Right lung (tissue), 5 donors: ENCODE results near the gene LDLRAD3. TPM values are rescaled to one million over a fixed set of nuclear protein-coding genes. Genes with fewer than 3 reads are reported as not detected.

ENCODE experiments used
- DNase-seq, 2 donors: peaks; one replicate each; pipeline ENCODE4 v3.0.0-alpha.2; 2013
- polyA plus RNA-seq, 5 donors: library from polyadenylated mRNA; unstranded; fragments of 120-200 nt; gene quantifications; one replicate each; pipeline versions ENCODE4 v1.2.1 to v1.2.3, GENCODE V29; 2013; ENCODE audit warnings: inconsistent platforms in 1 of 5, low replicate concordance in 1 of 5; ENCODE audit not compliant: insufficient read length in 5 of 5, insufficient read depth in 1 of 5

LDLRAD3 gene
- polyA plus RNA-seq, 5 donors: 15.8 to 19.1 (median 16.6) TPM

DNA sequence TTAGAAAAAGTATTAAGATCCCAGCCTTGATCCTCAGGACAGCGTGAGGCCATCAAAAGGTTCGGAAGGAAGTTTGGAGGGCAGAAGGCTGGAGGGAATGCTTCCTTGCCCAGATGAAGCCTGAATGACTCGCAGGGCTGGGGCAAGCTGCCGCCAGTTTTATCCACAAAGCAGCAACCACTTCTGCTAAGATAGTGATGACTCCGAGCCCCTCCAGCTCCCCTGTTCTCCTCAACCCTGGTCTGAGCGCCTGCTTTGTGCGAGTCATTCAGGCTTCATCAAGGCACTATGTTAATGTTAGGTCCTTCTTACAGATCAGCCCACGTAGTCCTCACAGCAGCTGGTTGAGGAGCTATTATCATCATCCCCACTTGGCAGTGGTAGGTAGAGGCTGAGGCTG lies 186.5 kb downstream of the LDLRAD3 start:
- DNase-seq: no peak

DNA sequence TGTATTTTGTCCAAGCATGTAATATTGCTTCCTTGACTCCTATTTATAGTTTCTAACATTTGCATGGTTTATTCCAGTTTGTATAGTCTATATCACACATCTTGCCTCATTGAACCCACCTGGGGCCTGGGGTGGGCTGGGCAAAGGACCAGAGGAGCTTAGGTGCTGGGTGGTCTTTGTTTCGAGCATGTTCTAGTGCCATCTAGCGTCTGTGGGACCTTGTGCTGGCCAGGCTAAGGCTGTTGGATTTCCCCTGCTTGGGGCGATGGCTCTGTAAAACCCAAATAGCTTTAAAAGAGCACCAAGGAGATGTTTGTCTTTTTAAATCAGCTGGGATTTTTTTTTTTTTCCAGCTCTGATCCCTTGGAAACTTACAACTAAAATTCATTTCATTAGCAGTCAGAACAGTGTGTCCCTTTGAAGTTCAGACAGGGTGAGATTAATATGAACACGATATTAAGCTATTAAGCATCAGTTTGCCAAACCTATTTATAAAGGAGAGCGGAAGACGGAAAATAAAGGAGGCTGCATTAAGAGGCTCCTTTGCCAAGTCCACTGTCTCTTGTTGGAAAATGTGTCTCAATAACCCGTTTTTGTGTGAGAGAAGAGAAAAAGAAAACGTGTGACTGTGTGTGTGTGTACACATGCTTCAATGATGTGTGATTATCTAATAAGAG lies 188.0 kb downstream of the LDLRAD3 start:
- DNase-seq: peak; percentile 49 to 69

DNA sequence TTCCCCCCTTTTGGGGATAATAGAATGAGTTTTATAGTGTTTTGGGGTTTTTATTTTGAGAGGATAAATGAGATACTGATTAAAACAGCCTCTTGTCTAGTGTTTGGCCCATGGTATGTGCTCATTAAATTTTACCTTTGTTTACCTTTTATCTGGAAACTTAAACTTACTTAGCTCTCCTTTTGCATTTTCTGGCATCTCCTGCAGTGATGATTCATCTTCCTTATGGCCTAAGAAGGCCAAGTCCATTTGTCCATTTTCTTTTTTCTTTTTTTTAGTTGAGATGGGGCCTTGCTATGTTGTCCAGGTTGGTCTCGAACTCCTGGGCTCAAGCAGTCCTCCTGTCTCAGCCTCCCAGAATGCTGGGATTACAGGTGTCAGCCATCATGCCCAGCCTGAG lies 189.1 kb downstream of the LDLRAD3 start:
- no peak for DNase-seq

DNA sequence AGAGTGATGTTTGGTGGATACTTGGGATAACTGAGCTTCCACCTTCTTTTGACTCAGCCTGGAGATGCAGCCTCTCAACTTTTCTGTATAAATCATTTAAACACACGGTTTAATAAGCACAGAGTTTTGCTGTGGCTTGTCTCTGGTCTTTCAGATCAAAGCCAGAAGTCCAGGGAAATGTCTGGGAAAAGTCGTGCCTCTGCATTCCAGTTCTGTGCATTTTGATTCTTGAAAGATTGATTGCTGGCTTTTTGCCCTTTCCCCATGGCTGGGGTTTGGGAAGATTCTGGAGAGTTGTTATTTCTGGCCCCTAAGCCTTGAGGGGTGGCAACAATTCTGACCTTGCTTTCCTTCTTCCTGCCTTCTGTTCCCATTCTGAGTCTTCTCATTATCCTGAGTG lies 191.2 kb downstream of the LDLRAD3 start:
- DNase-seq: no peak

DNA sequence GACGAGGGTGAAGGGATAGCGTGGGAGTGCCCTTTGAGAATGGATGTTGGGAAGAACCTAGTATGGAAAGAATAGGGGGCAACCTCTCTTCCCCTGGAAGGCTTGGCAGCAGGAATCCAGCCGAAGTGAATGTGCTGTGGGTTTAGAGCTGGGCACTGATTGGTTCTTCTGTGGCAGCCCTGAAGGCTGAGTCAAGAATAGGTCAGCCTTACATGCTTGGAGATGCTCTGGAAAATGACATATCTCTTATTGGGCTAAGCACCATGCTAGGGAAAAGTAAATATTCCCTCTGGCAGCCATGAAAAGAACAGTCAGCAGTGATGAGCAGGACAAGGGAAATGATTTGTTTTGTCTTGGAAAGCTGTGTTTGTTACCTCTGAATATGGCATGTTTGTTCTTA lies 195.9 kb downstream of the LDLRAD3 start:
- no peak for DNase-seq

DNA sequence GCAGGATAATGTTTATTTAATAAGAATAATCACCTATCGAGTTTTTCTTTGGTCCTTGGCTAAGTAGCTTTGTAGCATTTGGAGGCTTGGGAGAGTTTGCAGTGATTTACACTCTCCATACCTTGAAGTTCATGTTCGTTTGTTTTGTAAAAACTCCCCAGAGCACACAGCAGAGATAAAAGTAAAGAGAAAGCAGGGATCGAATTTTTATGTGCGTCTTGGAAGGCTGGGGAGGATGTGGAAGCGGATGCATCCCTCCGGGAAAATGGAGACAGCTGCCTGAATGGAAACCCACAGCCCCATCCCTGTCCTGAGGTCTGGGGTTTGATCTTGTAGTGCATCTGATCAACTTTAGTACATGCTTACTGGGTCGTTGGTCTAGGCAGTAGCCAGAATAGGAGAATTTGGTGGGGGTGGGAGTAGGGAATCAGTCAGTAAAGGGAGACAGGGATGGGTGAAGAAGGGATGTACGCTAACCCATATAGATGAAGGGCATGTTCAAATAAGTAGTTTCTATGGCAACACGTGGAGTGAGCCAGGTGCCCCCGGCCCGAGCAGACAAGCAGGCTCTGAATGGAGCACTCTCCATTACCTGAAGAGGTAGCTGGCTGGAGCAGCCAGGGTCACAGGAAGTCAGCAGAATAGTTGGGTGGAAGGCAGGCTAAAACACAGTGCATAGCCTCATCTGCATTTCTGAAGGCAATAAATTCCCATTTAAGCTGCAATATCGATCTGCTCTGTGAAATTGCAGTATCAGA lies 197.5 kb downstream of the LDLRAD3 start:
- DNase-seq: no peak

DNA sequence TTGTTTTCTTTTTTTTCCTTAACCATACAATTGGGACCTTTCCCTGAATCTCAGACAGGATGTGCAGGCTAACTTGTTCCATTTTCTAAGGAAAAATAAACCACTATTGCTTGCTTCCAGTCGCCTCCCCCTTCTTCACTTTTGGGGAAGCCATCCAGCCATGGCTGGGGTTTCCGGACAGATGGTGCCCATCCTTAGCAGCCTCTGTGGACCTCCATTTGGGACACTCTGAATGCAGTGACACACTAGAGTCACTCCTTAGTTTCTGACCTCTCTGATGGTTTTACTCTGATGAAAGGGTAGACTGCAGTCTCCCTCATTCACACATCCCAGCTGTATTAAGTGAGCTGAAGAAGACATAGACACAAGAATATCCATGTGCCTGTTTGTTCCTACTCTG lies 198.1 kb downstream of the LDLRAD3 start:
- no peak for DNase-seq

DNA sequence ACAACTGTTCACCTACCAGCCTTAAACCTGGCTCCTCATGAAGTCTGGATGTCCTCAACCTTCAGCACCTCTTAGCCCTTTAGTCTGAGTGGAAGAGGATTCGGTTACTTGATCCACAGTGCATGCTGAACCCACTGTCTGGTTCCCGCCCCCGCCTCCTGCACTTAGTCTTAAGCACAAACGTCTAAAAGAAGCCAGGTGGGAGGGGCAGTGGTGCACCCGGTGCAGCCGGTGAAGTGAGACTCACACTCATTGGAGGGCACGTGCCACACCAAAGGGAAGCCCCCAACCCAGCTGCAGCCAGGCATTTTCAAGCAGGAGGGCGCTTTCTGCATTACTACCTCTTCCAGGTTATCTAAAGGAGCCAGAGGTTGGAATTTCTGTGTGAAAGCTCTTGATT lies 198.6 kb downstream of the LDLRAD3 start:
- no peak for DNase-seq

DNA sequence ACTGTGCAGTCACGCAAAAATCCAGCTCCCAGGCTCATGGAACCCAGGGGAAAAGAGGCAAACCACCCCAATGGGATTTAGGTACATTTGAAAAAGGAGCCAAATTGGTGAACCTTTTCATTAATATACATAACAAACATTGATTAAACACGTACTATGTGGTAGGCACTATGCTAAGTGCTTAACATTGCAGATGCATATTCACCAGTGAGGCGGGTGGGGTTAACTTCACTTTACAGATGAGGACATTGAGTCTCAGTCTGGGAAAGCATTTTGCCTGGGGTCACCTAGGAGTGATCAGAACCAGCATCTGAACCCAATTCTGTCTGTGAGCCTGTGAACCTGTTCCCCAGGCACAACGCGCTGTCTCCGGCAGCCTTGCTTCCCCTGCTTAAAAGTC lies 199.0 kb downstream of the LDLRAD3 start:
- no peak for DNase-seq

DNA sequence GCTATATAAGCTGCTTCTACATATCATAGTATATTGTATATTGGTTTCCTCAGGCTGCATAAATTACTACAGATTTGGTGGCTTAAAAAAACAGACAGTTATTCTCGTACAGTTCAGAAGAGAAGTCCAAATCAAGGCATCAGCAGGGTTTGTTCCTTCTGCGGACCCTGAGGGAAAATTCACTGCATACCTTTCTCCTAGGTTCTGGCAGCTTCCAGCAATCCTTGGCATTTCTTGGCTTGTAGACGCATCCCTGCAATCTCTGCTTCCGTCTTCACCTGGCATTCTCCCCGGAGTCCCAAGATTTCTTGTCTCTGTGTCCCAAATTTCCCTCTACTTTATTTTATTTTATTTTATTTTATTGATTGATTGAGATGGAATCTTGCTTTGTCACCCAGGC lies 202.6 kb downstream of the LDLRAD3 start:
- no peak for DNase-seq

DNA sequence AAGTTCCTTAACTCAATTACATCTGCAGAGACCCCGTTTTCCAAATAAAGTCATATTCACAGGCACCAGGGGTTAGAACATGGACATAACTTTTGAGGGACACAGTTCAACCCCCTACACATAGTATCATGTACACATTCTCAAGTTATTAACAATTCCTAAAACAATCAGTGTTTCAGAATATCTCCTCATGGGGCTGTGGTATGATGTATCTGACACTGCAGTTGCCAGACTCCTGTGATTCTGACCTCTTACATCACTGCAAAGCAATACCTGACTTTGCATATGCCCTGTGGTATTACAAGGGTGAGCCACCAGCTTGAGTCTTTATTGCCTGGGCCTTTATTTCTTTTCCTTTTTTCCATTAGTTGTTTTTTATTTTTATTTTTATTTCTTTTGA lies 203.6 kb downstream of the LDLRAD3 start:
- no peak for DNase-seq

DNA sequence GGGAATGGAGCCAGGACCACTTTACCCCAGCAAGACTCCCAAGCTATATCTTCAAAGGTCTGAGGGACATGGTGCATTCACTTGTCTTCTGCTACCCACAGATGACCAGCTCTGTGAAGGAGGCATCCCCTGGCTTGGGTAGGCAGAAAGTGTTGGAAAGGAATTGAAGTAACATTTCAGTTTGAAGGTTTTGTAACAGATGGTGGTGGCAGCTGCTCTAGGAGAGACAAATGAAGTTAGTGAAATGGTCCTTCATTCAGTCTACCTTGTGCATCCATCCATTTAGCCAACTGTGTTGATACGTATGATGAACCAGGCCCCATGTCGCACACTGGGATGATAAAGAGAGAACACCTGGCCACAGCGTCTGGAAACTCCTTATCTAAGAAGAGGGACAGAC lies 204.8 kb downstream of the LDLRAD3 start:
- no peak for DNase-seq

DNA sequence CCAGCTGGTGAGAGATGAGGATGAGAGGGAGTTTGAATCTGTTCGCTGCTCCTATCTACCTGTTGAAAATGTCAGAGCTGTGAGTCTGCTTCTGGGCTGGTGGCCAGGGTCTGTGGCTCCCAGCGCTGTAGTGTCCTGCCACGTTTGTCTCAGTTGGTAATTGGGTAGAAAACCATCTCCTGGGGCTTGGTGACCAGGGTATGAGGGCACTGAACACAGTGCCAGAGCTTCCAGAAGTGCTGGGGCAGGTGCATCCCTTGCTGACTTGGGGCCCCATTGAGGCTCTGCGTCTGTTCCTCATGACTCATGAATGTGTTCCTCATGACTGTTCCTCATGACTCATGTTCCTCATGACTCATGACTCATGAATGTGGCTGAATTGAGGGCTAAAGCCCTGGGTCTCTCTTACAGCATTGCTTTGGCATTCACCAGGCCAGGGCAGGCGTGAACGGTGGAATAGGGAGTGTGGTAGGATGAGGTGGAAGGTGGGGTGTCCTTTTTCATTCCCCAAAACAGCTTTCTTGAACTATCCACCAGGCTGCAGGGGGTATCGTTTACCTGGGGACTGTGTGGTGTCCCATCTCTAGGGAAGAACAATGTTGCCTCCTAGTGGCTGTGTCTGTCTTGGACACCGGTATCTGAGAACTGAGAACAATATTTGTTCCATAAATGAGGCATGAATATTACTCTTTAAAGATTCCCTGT lies 205.8 kb downstream of the LDLRAD3 start:
- DNase-seq: no peak

DNA sequence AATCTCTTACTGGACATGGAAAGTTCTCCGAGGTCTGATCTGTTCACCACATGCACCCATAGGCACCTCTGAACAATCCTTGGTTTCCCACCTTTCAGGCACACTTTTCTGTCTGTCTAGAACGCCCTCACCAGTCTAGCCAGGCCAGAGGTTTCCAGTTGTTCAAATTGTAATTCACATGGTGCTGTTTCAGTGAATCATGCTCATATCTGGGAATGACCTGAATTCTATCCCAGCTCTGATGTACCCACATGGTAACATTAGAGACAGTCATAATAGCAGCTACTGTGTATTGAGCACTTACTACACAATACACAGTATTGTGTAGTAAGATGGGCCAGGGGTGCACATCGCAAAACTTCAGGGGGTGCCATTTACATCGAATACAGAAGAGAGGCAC lies 207.1 kb downstream of the LDLRAD3 start:
- no peak for DNase-seq

DNA sequence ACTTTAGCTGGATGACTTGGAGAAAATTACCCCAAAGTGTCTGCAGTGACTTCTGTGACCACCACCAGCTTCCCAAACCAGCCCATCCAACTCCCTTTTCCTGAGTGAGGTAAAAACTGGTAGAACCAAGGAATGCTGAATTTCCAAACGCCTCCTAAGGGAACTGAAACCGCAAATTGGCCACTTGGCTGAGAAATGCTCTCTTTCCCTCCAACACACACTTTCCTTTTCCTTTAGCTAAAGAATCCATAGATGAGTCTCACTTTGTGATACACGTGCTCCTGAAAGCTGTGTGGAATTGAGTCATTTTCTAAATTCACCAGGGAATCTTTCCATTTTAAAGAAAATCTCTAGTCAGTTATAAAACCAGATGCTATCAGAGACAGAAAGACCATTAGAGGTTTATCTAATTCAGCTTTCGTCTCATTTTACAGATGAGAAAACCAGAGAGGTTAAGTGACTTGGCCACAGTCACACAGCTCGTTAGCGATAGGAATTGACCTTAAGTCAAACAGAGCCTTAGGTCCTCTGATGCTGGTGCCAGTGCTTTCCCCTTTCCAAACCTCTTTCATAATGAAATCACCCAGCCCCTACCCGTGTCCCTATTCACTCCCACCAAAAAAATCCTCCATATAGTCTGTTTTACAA lies 208.2 kb downstream of the LDLRAD3 start:
- DNase-seq: no peak

DNA sequence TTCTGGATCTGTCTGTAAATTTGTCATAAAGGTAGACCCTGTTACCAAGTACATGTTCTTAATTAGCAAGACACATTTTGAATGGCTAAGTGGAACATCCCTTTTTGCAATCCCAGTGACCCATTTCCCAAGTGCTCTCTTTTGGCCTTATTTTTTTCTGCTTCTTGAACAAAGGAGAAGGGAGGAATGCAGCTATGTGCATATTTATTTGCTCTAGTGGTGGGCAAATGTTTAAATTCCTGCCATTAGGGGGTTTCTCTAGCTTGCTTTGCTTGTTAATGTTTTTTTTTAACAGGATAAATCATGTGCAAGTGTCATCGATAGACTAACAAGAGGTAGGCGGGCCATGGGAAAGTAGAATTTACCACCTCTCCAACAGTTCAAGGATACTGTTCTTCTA lies 209.7 kb downstream of the LDLRAD3 start:
- no peak for DNase-seq

DNA sequence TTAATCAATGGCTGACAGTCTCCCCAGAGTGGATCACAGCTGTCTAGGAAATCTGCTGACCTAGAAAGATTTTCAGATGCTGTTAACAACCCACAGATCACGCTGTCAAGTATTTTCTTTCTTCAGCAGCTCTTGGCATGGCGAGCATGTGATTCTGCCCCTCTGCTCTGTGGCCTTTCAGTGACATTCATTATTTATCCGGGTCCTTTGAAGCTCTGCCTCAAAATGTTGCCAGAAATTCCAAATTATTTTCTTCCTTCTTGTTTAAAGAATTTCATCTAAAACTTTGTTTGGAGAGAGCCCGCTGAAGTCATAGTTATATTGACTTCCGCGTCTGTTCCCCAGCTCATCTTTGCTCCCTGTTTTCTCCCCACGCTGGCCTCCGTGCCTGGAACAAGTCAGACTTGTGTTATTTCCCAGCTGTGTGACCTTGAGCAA lies 211.3 kb downstream of the LDLRAD3 start:
- peak; percentile 59 to 63 for DNase-seq

DNA sequence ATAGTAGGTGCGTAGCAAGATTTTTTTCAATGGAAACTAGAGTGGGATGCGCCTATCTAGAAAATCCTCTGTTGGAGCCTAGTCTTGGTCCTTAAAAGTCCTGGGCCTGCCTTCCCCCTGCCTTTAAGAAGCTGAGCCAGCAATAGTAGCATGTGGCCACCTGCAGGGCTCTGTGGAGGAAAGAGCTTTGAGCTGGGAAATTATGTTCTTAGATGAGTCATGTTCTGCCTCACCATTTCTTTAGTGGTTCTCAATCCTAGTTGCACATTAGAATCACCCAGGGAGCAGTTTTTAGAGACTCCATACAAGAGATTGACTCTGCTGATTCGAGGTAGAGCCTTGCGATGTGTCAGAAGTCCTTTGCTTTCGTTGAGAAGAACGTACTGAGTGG lies 211.9 kb downstream of the LDLRAD3 start:
- no peak for DNase-seq

DNA sequence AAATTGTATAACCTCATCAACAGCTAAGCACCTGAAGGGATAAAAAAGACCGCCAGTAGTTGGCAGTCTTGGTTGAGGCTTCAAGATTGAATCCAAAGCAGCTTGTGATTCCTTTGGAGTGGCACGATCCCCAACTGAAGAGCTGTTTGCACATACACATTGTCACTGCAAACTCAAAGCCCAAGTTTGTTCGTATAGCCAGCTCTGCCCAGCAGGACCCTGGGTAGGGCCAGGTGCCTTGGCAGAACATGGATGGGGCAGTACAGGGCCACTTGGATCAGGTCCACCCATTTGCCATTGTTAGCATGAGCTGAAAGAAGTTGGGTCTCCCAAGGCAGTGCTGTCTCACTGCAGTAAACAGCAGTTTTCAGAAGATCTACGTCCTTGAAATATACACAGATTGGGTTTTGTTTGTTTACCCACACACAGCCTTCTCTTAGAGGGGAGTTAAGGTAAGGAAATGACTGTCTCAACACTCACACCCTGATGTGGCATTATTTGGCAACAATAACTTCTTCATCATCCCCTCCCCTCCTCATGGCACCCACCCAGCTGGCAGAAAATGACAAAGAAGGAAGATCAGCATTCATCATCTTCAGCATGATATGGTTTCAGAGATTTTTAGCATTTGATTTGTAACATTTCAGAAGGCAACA lies 212.4 kb downstream of the LDLRAD3 start:
- no peak for DNase-seq

DNA sequence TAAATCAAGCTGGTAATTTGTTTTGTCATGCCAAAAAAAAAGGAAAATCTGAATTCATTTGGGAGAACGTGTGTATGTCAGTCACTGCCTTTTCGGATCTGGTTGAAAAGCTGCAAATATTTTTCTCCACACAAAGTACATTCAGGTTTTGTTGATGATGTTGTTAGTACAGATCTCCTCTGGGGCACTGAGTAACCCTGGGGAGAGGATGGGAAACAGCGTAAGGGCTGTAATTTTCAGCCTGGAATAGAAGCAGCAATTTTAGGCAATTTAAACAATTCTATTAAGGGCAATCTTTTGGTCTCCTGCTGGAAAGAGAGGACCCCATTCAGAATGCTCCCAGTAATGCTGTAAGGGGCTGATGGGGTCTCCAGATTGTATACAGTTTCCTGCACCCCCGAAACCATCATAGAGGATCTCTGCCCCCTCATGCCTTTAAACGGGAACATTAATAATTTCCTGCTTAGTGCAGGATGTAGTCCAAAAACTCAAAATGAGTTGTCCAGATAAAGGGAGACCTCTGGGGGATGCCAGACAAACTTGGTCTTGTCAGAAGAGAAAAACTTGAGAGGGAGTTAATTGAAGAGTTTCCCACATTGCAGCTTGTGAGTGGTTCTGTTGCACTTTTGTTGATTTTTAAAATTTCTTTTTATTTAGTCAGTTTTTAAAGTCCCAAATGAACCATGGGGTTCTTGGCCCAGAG lies 213.1 kb downstream of the LDLRAD3 start:
- no peak for DNase-seq

DNA sequence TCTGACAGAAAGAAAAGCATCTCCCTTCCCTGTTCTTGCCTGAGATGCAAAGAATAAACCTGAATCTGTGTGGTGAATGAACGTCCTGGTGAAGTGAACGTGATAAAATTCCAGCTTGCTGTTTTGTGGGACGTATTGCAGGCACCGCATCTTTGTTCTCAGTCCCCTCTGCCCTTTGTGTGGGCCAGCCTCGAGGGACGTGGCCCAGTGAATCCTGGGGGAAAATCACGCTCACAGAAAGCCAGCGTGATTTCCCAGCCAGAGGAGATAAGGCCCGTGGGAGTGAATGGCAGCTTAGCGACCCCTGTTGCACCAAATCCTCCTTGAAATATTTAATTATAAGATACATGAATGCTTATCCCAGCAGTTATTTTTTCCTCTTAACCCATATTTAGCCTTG lies 216.2 kb downstream of the LDLRAD3 start:
- DNase-seq: no peak
